Hippocampal formation (tissue), 2 donors: Measurements from ENCODE around the gene TLR4.
A peak's percentile ranks its signal among the peaks of the same experiment; 100 is the strongest.

Experiments used
- DNase-seq, 2 donors: peaks; one replicate each; lab custom pipeline; 2025; lab: John Stamatoyannopoulos, UW

Gene TLR4

GRCh38 chr9:117704024-117704575, at the start of gene TLR4:
TLR4 (plus strand) TSS chr9:117704403; CDS start chr9:117704473, 70 bp downstream.
- DNase-seq = peak; percentile 60 to 83

DNA sequence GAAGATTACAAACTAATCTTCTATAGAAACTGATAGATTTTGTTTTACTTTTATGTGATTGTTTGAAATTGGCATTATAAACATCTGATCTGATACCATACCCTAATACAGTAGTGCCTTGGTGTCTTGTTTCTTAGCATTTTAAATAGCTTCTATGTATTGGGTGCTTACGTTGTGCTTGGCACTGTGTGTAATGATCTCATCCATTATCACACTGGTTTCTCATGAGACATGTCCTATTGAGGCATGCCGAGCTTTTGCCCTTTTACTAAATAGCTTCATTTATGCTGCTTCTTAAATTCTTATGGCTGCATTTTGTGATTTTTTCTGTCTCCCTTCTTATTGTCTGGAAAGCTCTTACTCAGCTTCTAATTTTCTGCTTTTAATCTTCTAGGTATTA, 48.2 kb upstream of the TLR4 start:
- peak; percentile 3 to 60 for DNase-seq

DNA sequence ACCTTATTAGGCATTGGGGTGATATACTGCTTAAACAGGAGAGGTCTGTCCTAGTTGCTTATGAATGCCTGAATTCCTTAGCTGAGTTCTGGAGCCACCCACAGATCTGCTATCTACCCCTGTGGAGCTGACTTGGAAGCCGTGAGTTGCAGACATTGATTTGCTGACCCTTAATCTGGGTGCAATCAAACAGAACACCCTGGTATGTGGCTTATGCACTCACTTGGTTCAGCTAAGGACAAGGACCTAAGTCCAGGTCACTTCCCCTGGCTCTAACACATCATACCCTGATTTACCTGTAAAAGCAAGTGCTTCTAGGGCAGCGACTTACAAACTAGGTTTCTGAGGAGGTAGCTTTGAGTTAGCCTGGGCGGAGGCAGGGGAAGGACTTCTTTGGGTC, 41.6 kb upstream of the TLR4 start:
- no peak for DNase-seq

DNA sequence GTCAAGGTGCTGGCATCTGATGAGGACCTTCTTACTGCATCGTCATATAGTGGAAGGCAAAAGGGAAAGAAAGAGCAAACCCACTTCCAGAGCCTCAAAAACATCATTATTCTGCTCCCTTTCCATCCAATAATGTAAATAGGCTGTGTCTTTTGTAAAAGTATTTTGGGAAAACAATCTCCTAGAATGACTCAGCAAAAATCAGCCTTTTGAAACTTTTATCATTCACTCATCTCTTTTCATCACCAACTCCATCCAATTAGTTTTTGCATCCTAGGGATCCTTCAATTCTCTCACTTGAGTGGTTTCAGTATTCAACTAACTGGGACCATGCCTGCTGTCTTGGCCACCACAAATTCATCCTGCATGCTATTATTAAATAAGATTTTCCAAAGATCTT, 39.8 kb upstream of the TLR4 start:
- DNase-seq = no peak

GRCh38 chr9:117665601-117666385, 38.4 kb upstream of the TLR4 start:
- no peak for DNase-seq

DNA sequence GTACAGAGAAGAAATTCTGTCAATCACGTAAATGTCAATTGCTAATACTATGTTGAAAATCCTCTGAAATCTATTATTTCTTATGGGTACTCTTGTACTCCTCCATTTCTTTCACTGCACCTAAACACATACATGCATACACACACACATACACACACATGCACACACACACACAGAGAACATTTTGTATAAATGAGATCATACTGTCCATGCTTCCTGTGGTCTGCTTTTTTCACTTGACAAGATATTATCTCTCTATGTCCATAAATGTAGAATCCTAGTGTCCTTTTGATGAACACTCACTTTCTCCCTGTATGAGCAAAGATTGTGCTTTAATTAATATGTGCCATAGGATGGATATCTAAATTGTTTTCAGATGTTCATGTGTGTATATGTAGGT, 32.7 kb upstream of the TLR4 start:
- no peak for DNase-seq

GRCh38 chr9:117672369-117672768, 31.8 kb upstream of the TLR4 start:
- DNase-seq = no peak

GRCh38 chr9:117677572-117677971, 26.6 kb upstream of the TLR4 start:
- no peak for DNase-seq

- DNase-seq = no peak
These were observed 25.3 kb upstream of the TLR4 start for GRCh38 chr9:117678871-117679270.

DNA sequence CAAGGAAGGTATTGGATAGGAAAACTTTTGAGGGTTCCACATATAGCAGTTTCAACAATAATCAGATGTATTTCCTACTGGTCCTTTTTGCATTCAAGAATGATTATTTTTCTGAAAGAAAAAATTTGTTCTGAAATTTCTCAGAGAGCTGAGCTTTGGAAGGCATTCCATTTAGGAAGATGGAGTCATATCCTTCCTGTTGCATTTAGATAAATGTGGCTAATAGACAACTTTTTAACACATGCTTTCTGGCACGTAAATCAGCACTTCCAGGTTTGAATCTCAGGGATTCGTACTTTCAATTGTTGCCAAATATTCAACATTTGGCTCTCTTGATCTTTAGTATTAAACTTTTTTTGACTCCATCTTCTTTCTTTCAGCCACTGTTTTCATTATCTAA, 24.8 kb upstream of the TLR4 start:
- no peak for DNase-seq

DNA sequence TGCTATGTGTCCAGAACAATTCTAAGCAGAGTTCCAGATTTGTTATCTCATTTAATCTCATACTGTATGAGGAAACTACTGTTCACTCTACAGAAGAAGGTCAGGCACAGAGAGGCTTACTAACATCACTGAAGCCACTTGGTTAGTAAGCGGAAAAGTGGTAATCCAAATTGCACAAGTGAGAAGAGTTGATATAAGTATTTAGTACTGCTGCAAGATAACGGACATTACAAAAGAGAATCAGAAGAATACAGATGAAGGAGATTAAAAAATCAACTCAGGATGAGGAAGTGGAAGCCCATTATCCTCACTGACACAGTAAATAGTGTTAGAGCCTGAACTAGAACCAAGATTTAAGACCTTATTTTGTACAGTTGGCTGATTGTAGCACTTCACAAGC, 22.3 kb upstream of the TLR4 start:
- no peak for DNase-seq

DNA sequence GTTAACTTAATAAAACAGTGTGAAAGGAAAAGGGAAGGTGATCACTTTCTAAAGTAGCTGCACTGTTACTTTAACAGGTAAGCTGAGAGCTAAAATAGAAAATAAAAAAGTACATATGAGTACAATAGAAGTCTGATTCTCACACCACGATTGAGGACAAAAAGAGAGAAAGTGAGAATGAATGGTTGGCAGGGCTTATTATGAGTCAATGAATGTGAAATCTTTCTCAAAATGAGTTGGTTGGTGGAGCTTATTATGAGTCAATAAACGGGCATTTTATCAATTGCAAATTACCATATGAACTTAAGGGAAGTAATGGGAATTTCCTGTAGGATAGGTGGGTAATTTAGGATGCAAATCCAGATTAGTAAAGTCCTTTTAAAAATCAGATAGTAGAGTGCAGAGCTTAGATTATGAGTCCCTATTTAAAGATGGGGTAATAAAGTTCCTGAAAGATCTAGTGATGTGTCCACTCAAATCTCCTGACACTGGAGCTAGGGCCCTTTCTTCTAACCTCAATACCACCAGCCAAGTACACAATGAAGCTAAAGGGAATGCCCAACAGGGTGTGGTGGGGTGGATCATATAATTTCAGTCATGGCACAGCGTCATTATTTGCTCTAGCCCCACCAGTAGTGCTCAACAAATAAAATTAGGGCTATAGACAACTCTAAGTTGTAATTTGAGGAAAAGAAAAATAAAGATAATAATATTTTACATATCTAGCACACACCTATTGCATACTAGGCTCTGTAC, 21.1 kb upstream of the TLR4 start:
- no peak for DNase-seq

- no peak for DNase-seq
These were observed 16.7 kb upstream of the TLR4 start for GRCh38 chr9:117687532-117687931.

- DNase-seq = no peak
These were observed 12.8 kb upstream of the TLR4 start for GRCh38 chr9:117691367-117691766.

DNA sequence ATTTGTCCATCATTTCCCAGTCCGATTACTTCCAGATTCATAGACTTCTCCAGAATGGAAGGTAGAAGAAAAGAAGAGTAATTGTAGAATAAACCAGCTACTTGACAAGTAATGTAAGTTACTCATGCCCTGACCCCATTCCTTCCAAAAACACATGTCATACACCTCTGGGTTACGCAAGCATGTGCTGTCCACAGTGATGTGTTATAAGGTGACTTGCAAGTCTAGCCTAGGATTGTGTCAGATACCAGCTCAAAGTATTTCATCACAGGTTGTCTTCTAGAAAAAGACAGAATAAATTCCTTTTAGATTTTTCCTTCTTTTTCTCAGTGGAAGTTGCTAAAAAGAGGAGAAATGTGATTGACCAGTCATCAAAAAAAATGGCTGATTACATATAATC, 8.0 kb upstream of the TLR4 start:
- no peak for DNase-seq

- DNase-seq = no peak
These were observed 7.2 kb upstream of the TLR4 start for GRCh38 chr9:117697046-117697445.

- DNase-seq = no peak
These were observed 666 bp upstream of the TLR4 start for GRCh38 chr9:117703537-117703936.

- no peak for DNase-seq
These were observed 394 bp downstream of the TLR4 start for GRCh38 chr9:117704597-117704996.

GRCh38 chr9:117705386-117705785, 1.2 kb downstream of the TLR4 start:
- no peak for DNase-seq

DNA sequence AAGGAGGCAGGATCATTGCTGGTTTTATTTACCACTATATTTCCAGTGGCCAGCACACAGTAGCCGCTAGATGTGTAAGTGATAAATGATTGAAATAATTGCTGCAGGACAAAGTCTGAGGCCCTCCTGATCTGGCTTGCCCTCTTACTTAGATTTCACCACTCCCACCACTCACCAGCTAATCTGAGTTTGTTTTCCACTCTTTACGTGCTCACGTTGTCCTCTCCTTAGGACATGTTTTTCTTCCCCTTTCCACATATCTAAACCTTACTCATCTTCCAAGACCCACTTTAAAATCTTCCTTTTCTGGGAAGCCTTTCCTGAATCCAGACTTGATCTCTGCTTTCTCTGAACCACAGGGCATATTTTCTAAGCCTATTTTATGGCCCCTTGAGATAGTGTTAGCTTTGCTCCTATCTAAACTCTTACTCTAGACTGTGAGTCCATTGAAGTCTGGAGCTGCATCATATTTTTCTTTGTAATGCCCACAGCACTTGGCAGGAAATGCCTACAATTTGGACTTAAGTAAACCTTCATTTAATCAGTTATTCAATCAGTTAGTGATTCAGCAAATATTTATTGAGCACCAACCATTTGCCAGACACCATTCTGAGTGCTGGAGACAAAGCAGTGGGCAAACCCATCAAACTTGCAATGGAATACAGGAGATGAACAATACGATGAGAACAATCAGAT, 2.4 kb downstream of the TLR4 start:
- DNase-seq = no peak

- DNase-seq = no peak
These were observed 3.4 kb downstream of the TLR4 start for GRCh38 chr9:117707561-117707960.

GRCh38 chr9:117709936-117710335, 5.7 kb downstream of the TLR4 start:
- DNase-seq = no peak

- DNase-seq = no peak
These were observed 10.1 kb downstream of the TLR4 start for GRCh38 chr9:117714282-117714681.
